PC-3 (cell line): Measurements from ENCODE around the gene SV2C. TPM values are rescaled to one million over a fixed set of nuclear protein-coding genes. Genes with fewer than 3 reads are reported as not detected.

Experiments
- ATAC-seq: fragments of 200-7000 bp; cut with Tn5 transposase; 2 replicates; pipeline ENCODE4 v1.9.1; 2020; ENCODE audit warnings: mild to moderate bottlenecking, moderate library complexity
- BruUV-seq: library from RNA; stranded (reverse); fragments of 400-500 nt; replicated peaks from 2 replicates; lab custom pipeline; 2021; lab: Mats Ljungman, UMichigan
- CTCF ChIA-PET: fragments of 300-600 bp; sonication (Branson Sonifier 250); formaldehyde crosslinking; loops from one replicate; lab custom pipeline; 2022; ENCODE audit warnings: antibody characterized with exemption; lab: Charles Lee
- POLR2A ChIA-PET: fragments of 300-600 bp; sonication (Branson Sonifier 250); formaldehyde crosslinking; loops from one replicate; lab custom pipeline; 2022; ENCODE audit warnings: antibody characterized with exemption; ENCODE audit not compliant: unreplicated experiment; lab: Charles Lee
- DNase-seq: peaks from one replicate; pipeline ENCODE4 v3.0.0-alpha.2; 2015
- H2AFZ ChIP-seq: fragments of 300-600 bp; sonication (generic); 2 replicates; pipeline ENCODE4 v1.6.0; 2016; ENCODE audit warnings: antibody characterized with exemption, low read length
- H3F3A ChIP-seq: fragments of 300-600 bp; sonication (generic); one replicate; pipeline ENCODE4 v1.6.0; 2017; ENCODE audit warnings: antibody characterized with exemption, low read length, control low read depth, mild to moderate bottlenecking; ENCODE audit not compliant: unreplicated experiment
- H3K27ac ChIP-seq: fragments of 300-600 bp; sonication (generic); 2 replicates; pipeline ENCODE4 v1.5.1; 2016; ENCODE audit warnings: mild to moderate bottlenecking, low read length
- H3K27me3 ChIP-seq: fragments of 300-600 bp; sonication (generic); 2 replicates; pipeline ENCODE4 v1.6.1; 2016; ENCODE audit warnings: low read length, mixed read lengths
- H3K36me3 ChIP-seq: fragments of 300-600 bp; sonication (generic); 2 replicates; pipeline ENCODE4 v1.6.1; 2016; ENCODE audit warnings: low read depth, mixed run types, low read length, mixed read lengths
- H3K4me1 ChIP-seq: fragments of 300-600 bp; sonication (generic); 2 replicates; pipeline ENCODE4 v1.5.1; 2016; ENCODE audit warnings: low read length; ENCODE audit not compliant: insufficient read depth
- H3K4me2 ChIP-seq: fragments of 300-600 bp; sonication (generic); 2 replicates; pipeline ENCODE4 v1.6.0; 2016; ENCODE audit warnings: low read length
- H3K4me3 ChIP-seq: fragments of 300-600 bp; sonication (generic); 2 replicates; pipeline ENCODE4 v1.5.1; 2016; ENCODE audit warnings: mild to moderate bottlenecking, low read length, mixed read lengths
- H3K79me2 ChIP-seq: fragments of 300-600 bp; sonication (generic); 2 replicates; pipeline ENCODE4 v1.6.1; 2017; ENCODE audit warnings: low read length, mixed read lengths
- H3K9ac ChIP-seq: fragments of 300-600 bp; sonication (generic); 2 replicates; pipeline ENCODE4 v1.6.0; 2016; ENCODE audit warnings: mild to moderate bottlenecking, low read length
- H3K9me2 ChIP-seq: fragments of 300-600 bp; sonication (generic); replicated peaks from 2 replicates; pipeline ENCODE4 v1.6.1; 2016; ENCODE audit warnings: mixed run types, low read length, mixed read lengths
- H3K9me3 ChIP-seq: fragments of 300-600 bp; sonication (generic); 2 replicates; pipeline ENCODE4 v1.6.1; 2016; ENCODE audit warnings: low read length, mixed read lengths
- H4K20me1 ChIP-seq: fragments of 300-600 bp; sonication (generic); 2 replicates; pipeline ENCODE4 v1.6.1; 2016; ENCODE audit warnings: low read length, mixed read lengths
- EZH2 ChIP-seq: fragments of 300-600 bp; sonication (generic); IDR thresholded peaks from one replicate; pipeline ENCODE4 v1.6.1; 2017; ENCODE audit warnings: antibody characterized with exemption, mild to moderate bottlenecking, low read length; ENCODE audit not compliant: unreplicated experiment
- EZH2phosphoT487 ChIP-seq: fragments of 300-600 bp; sonication (generic); IDR thresholded peaks from 2 replicates; pipeline ENCODE4 v1.6.1; 2018; ENCODE audit warnings: mild to moderate bottlenecking, antibody characterized with exemption, low read length, borderline replicate concordance
- intact Hi-C: fragments of 100-400 bp; cut with micrococcal nuclease; formaldehyde crosslinking; loops from 2 replicates; pipeline ENCODE4 v1.9.0; 2023
- total RNA-seq: library from RNA; depleted of rRNA; stranded (reverse); fragments of >200 nt; gene quantifications from 2 replicates; pipeline ENCODE4 v1.2.3, GENCODE V29; 2014
- TF ChIP-seq, protein P1 (sequence below): fragments of 300-600 bp; sonication (generic); conservative IDR thresholded peaks from 2 replicates; pipeline ENCODE4 v1.5.1; 2017; ENCODE audit warnings: antibody characterized with exemption, low read depth, mild to moderate bottlenecking, low read length

The SV2C gene
- total RNA-seq, 1 experiment from 2014 or later, result not detected

DNA sequence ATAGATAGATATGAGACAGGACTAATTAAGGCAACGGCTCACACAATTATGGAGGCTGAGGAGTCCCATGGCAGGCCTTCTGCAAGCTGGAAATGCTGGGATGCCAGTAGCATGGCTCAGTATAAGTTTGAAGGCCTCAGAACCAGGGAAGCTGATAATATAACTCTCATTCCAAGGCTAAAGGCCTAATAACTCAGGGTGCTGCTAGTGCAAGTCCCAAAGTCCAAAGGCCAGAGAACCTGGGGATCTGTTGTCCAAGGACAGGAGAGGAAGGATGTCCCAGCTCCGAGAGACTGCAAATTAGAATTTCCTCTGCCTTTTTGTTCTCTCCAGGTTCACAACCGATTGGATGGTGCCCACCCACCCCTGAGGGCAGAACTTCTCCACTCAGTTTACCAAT is 114.5 kb downstream of the SV2C start:
- Histone ChIP-seq H3F3A (no peaks in the 10 kb centered on the region), H3K36me3 (no peaks in the 10 kb centered on the region), H3K27ac (no peak overlapping the region), H3K9me2 (no peaks in the 10 kb centered on the region), H3K4me3 (no peak overlapping the region), H3K9ac (no peak overlapping the region), H3K27me3 (peaks cover 34% of the 10 kb centered on the region), H3K4me2 (no peak overlapping the region), H4K20me1 (no peaks in the 10 kb centered on the region), H2AFZ (no peak overlapping the region), H3K9me3 (no peaks in the 10 kb centered on the region), H3K4me1 (no peaks in the 10 kb centered on the region), H3K79me2 (no peaks in the 10 kb centered on the region)
- CTCF ChIA-PET, result no interaction called here
- ATAC-seq, result no peak
- POLR2A ChIA-PET, result no interaction called here
- TF ChIP-seq EZH2 (no peak), EZH2phosphoT487 (no peak)
- TF ChIP-seq, protein P1, sequence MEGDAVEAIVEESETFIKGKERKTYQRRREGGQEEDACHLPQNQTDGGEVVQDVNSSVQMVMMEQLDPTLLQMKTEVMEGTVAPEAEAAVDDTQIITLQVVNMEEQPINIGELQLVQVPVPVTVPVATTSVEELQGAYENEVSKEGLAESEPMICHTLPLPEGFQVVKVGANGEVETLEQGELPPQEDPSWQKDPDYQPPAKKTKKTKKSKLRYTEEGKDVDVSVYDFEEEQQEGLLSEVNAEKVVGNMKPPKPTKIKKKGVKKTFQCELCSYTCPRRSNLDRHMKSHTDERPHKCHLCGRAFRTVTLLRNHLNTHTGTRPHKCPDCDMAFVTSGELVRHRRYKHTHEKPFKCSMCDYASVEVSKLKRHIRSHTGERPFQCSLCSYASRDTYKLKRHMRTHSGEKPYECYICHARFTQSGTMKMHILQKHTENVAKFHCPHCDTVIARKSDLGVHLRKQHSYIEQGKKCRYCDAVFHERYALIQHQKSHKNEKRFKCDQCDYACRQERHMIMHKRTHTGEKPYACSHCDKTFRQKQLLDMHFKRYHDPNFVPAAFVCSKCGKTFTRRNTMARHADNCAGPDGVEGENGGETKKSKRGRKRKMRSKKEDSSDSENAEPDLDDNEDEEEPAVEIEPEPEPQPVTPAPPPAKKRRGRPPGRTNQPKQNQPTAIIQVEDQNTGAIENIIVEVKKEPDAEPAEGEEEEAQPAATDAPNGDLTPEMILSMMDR, result no peak
- intact Hi-C loops, result no loop called here
- no TSS peak for BruUV-seq
- DNase-seq, result no peak

DNA sequence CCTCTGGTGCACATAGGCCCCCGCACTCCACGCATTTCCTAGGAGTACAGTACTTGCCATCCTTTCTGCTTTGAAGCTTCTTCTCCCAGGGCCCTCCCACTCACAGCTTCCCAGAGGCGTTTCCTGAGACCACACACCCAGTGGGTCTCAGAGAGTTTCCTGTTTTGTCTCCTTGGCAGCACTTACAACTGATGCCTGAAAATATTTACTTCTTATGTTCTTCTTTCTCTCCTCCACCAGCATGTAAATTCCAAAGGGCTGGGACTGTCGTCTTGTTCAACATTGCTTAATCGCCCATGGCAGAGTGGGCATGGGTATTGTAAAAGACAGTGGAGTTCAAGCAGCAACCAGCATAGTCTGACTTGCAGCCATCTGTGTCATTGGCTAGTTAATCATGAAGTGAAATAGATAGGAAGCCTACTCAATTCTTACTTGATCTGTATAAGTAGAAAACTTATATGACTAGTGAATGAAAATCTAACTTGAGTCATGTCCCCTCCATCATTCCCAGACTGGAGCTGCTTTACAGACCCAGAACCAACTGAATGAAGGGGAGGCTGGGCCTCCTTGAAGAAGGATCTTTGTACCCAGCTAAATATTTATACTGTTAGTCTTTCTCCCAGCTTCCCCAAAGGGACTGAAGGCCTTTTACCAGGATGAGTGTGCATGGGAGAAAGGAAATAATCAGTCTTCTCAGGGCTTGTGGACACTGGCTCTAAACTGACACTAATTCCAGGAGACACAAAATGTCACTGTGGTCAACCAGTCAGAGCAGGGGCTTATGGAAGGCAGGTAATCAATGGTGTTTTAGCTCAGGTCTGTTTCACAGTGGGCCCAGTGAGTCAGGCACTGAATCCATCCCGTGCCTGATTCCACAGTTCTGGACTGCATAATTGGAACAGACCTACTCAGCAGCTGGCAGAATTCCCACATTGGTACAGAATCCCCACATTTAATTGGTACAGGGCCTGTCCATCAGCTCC is 116.4 kb downstream of the SV2C start:
- H3K27ac ChIP-seq, result no peak overlapping the region
- peaks cover 28% of the 10 kb centered on the region for H3K27me3 ChIP-seq
- no peak for TF ChIP-seq EZH2phosphoT487
- TF ChIP-seq, protein P1, result no peak
- TF ChIP-seq EZH2, result no peak
- H3K9me2 ChIP-seq, result no peaks in the 10 kb centered on the region
- H4K20me1 ChIP-seq, result no peaks in the 10 kb centered on the region
- H3K4me3 ChIP-seq, result no peak overlapping the region
- intact Hi-C loops, result no loop called here
- H3F3A ChIP-seq, result no peaks in the 10 kb centered on the region
- POLR2A ChIA-PET, result no interaction called here
- no peaks in the 10 kb centered on the region for H3K79me2 ChIP-seq
- H3K9me3 ChIP-seq, result no peaks in the 10 kb centered on the region
- no peak for ATAC-seq
- no peaks in the 10 kb centered on the region for H3K36me3 ChIP-seq
- no TSS peak for BruUV-seq
- CTCF ChIA-PET, result no interaction called here
- H3K4me2 ChIP-seq, result no peak overlapping the region
- no peak for DNase-seq
- H3K4me1 ChIP-seq, result no peaks in the 10 kb centered on the region
- H2AFZ ChIP-seq, result no peak overlapping the region
- no peak overlapping the region for H3K9ac ChIP-seq

DNA sequence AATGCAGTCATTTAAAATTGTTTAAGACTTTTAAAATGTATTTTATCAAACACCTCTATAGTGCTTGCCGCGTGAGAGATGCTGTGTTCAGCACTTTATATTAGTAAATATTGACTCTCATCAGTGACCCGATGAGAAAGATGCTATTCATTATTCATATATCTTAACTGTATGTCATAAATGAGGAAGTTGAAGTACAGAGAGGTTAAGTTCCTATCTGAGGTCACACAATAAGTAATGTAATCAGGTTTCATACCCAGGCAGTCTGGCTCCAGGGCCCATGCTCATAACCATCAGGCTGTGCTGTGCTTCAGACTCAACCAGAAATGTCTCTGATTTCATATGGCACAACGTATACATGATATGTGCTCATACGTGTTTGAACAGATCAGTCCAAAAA is 119.0 kb downstream of the SV2C start:
- Histone ChIP-seq H4K20me1 (no peaks in the 10 kb centered on the region), H3K27ac (no peak overlapping the region), H3K79me2 (no peaks in the 10 kb centered on the region), H3K27me3 (peaks cover 7% of the 10 kb centered on the region), H3K4me3 (no peak overlapping the region), H3K9me2 (no peaks in the 10 kb centered on the region), H3K36me3 (no peaks in the 10 kb centered on the region), H3K4me2 (no peak overlapping the region), H3K4me1 (no peaks in the 10 kb centered on the region), H3K9ac (no peak overlapping the region), H3K9me3 (no peaks in the 10 kb centered on the region), H3F3A (no peaks in the 10 kb centered on the region), H2AFZ (no peak overlapping the region)
- intact Hi-C loops, result no loop called here
- TF ChIP-seq EZH2, result no peak
- no peak for TF ChIP-seq EZH2phosphoT487
- TF ChIP-seq, protein P1, result no peak
- no peak for ATAC-seq
- DNase-seq, result no peak
- no TSS peak for BruUV-seq
- POLR2A ChIA-PET, result no interaction called here
- CTCF ChIA-PET, result no interaction called here
